HEK293 (cell line): Measurements from ENCODE around the gene GNG12.

Source experiments
- BCL11A ChIP-seq: fragments of 450-650 bp; formaldehyde crosslinking; IDR thresholded peaks from 2 replicates; pipeline ENCODE4 v1.5.1; 2016; ENCODE audit warnings: low read depth, missing biosample characterization, missing genetic modification characterization
- KLF7 ChIP-seq: fragments of 450-650 bp; formaldehyde crosslinking; IDR thresholded peaks from 2 replicates; pipeline ENCODE4 v1.5.1; 2016; ENCODE audit warnings: missing biosample characterization, missing genetic modification characterization, borderline replicate concordance
- SCRT2 ChIP-seq: fragments of 450-650 bp; formaldehyde crosslinking; IDR thresholded peaks from 2 replicates; pipeline ENCODE4 v1.5.1; 2016; ENCODE audit warnings: missing biosample characterization, missing genetic modification characterization
- YY1 ChIP-seq: fragments of 450-650 bp; formaldehyde crosslinking; IDR thresholded peaks from 2 replicates; pipeline ENCODE4 v1.5.1; 2018; ENCODE audit warnings: missing biosample characterization, missing genetic modification characterization
- ZNF223 ChIP-seq: fragments of 450-650 bp; formaldehyde crosslinking; IDR thresholded peaks from 2 replicates; pipeline ENCODE4 v1.5.1; 2016; ENCODE audit warnings: missing biosample characterization, missing genetic modification characterization
- ZNF24 ChIP-seq: fragments of 450-650 bp; formaldehyde crosslinking; IDR thresholded peaks from 2 replicates; pipeline ENCODE4 v1.5.1; 2016; ENCODE audit warnings: missing biosample characterization, missing genetic modification characterization
- ZNF341 ChIP-seq: fragments of 450-650 bp; formaldehyde crosslinking; IDR thresholded peaks from 2 replicates; pipeline ENCODE4; 2016; ENCODE audit warnings: low read depth, missing biosample characterization, missing genetic modification characterization
- ZNF529 ChIP-seq: fragments of 450-650 bp; formaldehyde crosslinking; IDR thresholded peaks from 2 replicates; pipeline ENCODE4 v1.5.1; 2017; ENCODE audit warnings: missing genetic modification characterization, missing biosample characterization; ENCODE audit not compliant: insufficient replicate concordance
- ZNF549 ChIP-seq: fragments of 450-650 bp; IDR thresholded peaks from 2 replicates; pipeline ENCODE4 v1.5.1; 2018; ENCODE audit warnings: missing biosample characterization, missing genetic modification characterization, mild to moderate bottlenecking, inconsistent platforms, moderate library complexity
- ZNF560 ChIP-seq: fragments of 450-650 bp; formaldehyde crosslinking; IDR thresholded peaks from 2 replicates; pipeline ENCODE4 v1.5.1; 2017; ENCODE audit warnings: missing biosample characterization, missing genetic modification characterization, borderline replicate concordance
- ZNF624 ChIP-seq: fragments of 450-650 bp; formaldehyde crosslinking; IDR thresholded peaks from 2 replicates; pipeline ENCODE4 v1.5.1; 2017; ENCODE audit warnings: missing biosample characterization, missing genetic modification characterization
- ZNF660 ChIP-seq: fragments of 450-650 bp; IDR thresholded peaks from 2 replicates; pipeline ENCODE4 v1.5.1; 2018; ENCODE audit warnings: missing biosample characterization, mild to moderate bottlenecking, missing genetic modification characterization
- ZNF664 ChIP-seq: fragments of 450-650 bp; formaldehyde crosslinking; IDR thresholded peaks from 2 replicates; pipeline ENCODE4 v1.5.1; 2016; ENCODE audit warnings: missing biosample characterization, missing genetic modification characterization
- ZNF791 ChIP-seq: fragments of 450-650 bp; formaldehyde crosslinking; IDR thresholded peaks from 2 replicates; pipeline ENCODE4 v1.5.1; 2016; ENCODE audit warnings: missing biosample characterization, missing genetic modification characterization
- ZSCAN23 ChIP-seq: fragments of 450-650 bp; formaldehyde crosslinking; IDR thresholded peaks from 2 replicates; pipeline ENCODE4 v1.5.1; 2016; ENCODE audit warnings: missing biosample characterization, missing genetic modification characterization
- ZSCAN30 ChIP-seq: fragments of 450-650 bp; IDR thresholded peaks from 2 replicates; pipeline ENCODE4 v1.5.1; 2018; ENCODE audit warnings: missing biosample characterization, mild to moderate bottlenecking, missing genetic modification characterization, moderate library complexity
- TF ChIP-seq, protein P1 (sequence below): fragments of 450-650 bp; formaldehyde crosslinking; conservative IDR thresholded peaks from 2 replicates; pipeline ENCODE4 v1.5.1; 2016; ENCODE audit warnings: low read depth, missing biosample characterization, missing genetic modification characterization
- TF ChIP-seq, protein P2 (sequence below): fragments of 450-650 bp; formaldehyde crosslinking; IDR thresholded peaks from 2 replicates; pipeline ENCODE4 v1.5.1; 2016; ENCODE audit warnings: missing biosample characterization, missing genetic modification characterization, low read depth
- TF ChIP-seq, protein P3 (sequence below): fragments of 450-650 bp; formaldehyde crosslinking; IDR thresholded peaks from 2 replicates; pipeline ENCODE4 v1.5.1; 2016; ENCODE audit warnings: missing biosample characterization, missing genetic modification characterization, low read depth
- TF ChIP-seq, protein P4 (sequence below): fragments of 450-650 bp; formaldehyde crosslinking; IDR thresholded peaks from 2 replicates; pipeline ENCODE4 v1.5.1; 2017; ENCODE audit warnings: missing biosample characterization, missing genetic modification characterization
- TF ChIP-seq, protein P5 (sequence below): fragments of 450-650 bp; formaldehyde crosslinking; IDR thresholded peaks from 2 replicates; pipeline ENCODE4 v1.5.1; 2016; ENCODE audit warnings: missing biosample characterization, missing genetic modification characterization
- TF ChIP-seq, protein P6 (sequence below): fragments of 450-650 bp; formaldehyde crosslinking; IDR thresholded peaks from 2 replicates; pipeline ENCODE4 v1.5.1; 2016; ENCODE audit warnings: missing biosample characterization, missing genetic modification characterization

GNG12 gene

DNA sequence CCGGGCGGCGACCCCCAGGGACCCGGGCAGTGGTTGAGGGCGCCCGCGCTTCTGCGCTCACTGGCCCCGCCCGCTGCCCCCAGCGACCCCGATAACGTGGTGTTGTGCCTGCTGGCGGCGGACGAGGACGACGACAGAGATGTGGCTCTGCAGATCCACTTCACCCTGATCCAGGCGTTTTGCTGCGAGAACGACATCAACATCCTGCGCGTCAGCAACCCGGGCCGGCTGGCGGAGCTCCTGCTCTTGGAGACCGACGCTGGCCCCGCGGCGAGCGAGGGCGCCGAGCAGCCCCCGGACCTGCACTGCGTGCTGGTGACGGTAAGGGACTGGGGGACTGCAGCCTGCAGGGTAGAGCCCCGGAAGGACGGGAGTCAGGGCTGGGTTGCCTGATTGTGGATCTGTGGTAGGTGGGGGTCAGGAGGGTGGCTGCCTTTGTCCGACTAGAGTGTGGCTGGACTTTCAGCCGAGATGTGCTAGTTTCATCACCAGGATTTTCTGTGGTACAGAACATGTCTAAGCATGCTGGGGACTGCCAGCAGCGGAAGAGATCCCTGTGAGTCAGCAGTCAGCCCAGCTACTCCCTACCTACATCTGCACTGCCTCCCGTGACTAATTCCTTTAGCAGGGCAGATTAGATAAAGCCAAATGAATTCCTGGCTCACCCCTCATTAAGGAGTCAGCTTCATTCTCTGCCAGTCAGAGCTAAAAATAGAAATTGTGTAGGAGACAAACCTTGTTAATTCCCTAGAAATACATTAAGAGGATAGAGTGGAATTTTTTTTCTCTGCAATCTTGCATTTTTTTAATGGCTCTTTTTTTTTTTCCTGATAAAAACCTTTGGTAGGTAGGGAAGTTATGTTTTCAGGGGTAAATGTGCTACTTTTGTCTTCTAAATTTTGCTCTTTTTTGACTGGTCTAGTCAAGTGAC is 146.7 kb downstream of the GNG12 start (continued):
- TF ChIP-seq YY1 (no peak; the same call in 1 of the 2 replicates), ZNF24 (peak; percentile 98), ZSCAN23 (tag by site-specific recombination) (peak; percentile 92), ZNF624 (no peak), ZNF549 (no peak), BCL11A (tag by site-specific recombination) (peak; percentile 97), ZNF341 (tag by site-specific recombination) (peak; percentile 32; the same call in 1 of the 2 replicates), ZNF660 (peak; percentile 95), ZNF529 (tag by site-specific recombination) (no peak), SCRT2 (tag by site-specific recombination) (peak; percentile 21; the same call in 1 of the 2 replicates), ZNF560 (tag by site-specific recombination) (no peak), ZSCAN30 (tag by site-specific recombination) (peak; percentile 99), ZNF223 (tag by site-specific recombination) (no peak), KLF7 (tag by site-specific recombination) (peak; percentile 48; the same call in 1 of the 2 replicates), ZNF664 (tag by site-specific recombination) (no peak), ZNF791 (tag by site-specific recombination) (no peak)
- TF ChIP-seq, protein P1, sequence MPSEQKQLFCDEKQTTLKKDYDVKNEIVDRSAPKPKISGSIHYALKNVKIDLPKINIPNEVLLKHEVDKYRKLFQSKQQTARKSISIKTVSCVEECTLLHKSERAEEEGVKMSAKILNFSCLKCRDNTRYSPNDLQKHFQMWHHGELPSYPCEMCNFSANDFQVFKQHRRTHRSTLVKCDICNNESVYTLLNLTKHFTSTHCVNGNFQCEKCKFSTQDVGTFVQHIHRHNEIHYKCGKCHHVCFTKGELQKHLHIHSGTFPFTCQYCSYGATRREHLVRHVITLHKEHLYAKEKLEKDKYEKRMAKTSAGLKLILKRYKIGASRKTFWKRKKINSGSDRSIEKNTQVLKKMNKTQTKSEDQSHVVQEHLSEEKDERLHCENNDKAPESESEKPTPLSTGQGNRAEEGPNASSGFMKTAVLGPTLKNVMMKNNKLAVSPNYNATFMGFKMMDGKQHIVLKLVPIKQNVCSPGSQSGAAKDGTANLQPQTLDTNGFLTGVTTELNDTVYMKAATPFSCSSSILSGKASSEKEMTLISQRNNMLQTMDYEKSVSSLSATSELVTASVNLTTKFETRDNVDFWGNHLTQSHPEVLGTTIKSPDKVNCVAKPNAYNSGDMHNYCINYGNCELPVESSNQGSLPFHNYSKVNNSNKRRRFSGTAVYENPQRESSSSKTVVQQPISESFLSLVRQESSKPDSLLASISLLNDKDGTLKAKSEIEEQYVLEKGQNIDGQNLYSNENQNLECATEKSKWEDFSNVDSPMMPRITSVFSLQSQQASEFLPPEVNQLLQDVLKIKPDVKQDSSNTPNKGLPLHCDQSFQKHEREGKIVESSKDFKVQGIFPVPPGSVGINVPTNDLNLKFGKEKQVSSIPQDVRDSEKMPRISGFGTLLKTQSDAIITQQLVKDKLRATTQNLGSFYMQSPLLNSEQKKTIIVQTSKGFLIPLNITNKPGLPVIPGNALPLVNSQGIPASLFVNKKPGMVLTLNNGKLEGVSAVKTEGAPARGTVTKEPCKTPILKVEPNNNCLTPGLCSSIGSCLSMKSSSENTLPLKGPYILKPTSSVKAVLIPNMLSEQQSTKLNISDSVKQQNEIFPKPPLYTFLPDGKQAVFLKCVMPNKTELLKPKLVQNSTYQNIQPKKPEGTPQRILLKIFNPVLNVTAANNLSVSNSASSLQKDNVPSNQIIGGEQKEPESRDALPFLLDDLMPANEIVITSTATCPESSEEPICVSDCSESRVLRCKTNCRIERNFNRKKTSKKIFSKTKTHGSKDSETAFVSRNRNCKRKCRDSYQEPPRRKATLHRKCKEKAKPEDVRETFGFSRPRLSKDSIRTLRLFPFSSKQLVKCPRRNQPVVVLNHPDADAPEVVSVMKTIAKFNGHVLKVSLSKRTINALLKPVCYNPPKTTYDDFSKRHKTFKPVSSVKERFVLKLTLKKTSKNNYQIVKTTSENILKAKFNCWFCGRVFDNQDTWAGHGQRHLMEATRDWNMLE (tag by site-specific recombination), result peak; percentile 34; the same call in 1 of the 2 replicates
- TF ChIP-seq, protein P2, sequence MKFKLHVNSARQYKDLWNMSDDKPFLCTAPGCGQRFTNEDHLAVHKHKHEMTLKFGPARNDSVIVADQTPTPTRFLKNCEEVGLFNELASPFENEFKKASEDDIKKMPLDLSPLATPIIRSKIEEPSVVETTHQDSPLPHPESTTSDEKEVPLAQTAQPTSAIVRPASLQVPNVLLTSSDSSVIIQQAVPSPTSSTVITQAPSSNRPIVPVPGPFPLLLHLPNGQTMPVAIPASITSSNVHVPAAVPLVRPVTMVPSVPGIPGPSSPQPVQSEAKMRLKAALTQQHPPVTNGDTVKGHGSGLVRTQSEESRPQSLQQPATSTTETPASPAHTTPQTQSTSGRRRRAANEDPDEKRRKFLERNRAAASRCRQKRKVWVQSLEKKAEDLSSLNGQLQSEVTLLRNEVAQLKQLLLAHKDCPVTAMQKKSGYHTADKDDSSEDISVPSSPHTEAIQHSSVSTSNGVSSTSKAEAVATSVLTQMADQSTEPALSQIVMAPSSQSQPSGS (tag by site-specific recombination), result peak; percentile 61; the same call in 1 of the 2 replicates
- TF ChIP-seq, protein P3, sequence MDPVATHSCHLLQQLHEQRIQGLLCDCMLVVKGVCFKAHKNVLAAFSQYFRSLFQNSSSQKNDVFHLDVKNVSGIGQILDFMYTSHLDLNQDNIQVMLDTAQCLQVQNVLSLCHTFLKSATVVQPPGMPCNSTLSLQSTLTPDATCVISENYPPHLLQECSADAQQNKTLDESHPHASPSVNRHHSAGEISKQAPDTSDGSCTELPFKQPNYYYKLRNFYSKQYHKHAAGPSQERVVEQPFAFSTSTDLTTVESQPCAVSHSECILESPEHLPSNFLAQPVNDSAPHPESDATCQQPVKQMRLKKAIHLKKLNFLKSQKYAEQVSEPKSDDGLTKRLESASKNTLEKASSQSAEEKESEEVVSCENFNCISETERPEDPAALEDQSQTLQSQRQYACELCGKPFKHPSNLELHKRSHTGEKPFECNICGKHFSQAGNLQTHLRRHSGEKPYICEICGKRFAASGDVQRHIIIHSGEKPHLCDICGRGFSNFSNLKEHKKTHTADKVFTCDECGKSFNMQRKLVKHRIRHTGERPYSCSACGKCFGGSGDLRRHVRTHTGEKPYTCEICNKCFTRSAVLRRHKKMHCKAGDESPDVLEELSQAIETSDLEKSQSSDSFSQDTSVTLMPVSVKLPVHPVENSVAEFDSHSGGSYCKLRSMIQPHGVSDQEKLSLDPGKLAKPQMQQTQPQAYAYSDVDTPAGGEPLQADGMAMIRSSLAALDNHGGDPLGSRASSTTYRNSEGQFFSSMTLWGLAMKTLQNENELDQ, result no peak
- TF ChIP-seq, protein P4, sequence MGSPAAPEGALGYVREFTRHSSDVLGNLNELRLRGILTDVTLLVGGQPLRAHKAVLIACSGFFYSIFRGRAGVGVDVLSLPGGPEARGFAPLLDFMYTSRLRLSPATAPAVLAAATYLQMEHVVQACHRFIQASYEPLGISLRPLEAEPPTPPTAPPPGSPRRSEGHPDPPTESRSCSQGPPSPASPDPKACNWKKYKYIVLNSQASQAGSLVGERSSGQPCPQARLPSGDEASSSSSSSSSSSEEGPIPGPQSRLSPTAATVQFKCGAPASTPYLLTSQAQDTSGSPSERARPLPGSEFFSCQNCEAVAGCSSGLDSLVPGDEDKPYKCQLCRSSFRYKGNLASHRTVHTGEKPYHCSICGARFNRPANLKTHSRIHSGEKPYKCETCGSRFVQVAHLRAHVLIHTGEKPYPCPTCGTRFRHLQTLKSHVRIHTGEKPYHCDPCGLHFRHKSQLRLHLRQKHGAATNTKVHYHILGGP (tag by site-specific recombination), result peak; percentile 80
- TF ChIP-seq, protein P5, sequence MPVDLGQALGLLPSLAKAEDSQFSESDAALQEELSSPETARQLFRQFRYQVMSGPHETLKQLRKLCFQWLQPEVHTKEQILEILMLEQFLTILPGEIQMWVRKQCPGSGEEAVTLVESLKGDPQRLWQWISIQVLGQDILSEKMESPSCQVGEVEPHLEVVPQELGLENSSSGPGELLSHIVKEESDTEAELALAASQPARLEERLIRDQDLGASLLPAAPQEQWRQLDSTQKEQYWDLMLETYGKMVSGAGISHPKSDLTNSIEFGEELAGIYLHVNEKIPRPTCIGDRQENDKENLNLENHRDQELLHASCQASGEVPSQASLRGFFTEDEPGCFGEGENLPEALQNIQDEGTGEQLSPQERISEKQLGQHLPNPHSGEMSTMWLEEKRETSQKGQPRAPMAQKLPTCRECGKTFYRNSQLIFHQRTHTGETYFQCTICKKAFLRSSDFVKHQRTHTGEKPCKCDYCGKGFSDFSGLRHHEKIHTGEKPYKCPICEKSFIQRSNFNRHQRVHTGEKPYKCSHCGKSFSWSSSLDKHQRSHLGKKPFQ, result peak; percentile 56
- TF ChIP-seq, protein P6, sequence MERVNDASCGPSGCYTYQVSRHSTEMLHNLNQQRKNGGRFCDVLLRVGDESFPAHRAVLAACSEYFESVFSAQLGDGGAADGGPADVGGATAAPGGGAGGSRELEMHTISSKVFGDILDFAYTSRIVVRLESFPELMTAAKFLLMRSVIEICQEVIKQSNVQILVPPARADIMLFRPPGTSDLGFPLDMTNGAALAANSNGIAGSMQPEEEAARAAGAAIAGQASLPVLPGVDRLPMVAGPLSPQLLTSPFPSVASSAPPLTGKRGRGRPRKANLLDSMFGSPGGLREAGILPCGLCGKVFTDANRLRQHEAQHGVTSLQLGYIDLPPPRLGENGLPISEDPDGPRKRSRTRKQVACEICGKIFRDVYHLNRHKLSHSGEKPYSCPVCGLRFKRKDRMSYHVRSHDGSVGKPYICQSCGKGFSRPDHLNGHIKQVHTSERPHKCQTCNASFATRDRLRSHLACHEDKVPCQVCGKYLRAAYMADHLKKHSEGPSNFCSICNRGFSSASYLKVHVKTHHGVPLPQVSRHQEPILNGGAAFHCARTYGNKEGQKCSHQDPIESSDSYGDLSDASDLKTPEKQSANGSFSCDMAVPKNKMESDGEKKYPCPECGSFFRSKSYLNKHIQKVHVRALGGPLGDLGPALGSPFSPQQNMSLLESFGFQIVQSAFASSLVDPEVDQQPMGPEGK (tag by site-specific recombination), result peak; percentile 68
